ENCODE measurements around the gene CAMKK2.
A peak's percentile ranks its signal among the peaks of the same experiment; 100 is the strongest.
"Not testable (repeated sequence)": the region's sequence is repeated elsewhere in the genome, so short reads cannot be mapped to it uniquely, and the experiment has no call there.

Gene CAMKK2

GRCh38 chr12:121298411-121298810 lies 1.9 kb upstream of the CAMKK2 start:
- DNase-seq (ENCODE audit: low read depth in 2 of 2) = not testable (repeated sequence)

GRCh38 chr12:121297435-121297991 lies 1.0 kb upstream of the CAMKK2 start:
- DNase-seq (ENCODE audit: low read depth in 2 of 2) = peak; percentile 41 to 53

DNA sequence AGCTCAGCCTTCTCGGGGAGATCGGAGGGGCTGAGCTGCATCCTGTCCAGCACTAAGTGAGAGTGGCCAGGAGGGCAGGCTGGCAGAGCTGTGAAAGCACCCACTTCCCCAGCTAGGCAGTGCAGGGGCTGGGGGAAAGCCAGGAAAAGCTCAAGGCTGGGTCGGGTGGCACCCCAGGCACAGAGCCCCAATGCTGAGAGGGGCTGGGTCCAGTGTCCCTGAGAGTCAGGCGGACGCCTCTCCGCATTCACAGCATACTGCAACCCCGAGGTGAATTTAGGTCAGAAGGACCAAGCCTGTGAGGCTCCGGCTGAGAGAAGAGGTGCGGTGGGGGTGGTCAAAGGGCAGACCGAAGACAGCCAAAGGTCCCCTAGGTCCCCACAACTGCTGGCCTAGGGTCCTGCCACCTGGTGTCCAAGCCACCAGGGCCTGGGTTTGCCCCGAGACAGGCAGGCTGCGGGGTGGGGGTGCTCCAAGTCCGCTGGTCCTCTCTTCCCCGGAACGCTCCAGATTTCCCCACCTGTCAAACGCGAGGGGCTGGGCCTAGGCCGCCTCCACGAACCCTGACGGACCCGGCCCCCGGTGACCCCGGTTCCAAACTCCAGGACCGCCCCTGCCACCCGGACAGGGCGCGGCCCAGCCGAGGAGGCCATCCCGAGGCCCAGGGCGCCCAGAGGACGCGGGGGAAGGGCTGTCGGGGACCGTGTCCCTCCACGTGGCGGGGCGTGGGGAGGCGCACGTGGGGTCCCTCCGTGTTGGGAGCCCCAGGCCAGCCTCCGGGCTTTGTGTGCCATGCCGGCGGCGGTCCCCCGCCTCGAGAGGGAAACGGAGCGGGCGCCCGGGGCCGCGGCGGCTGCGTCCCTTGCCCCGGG lies 527 bp downstream of the CAMKK2 start:
- DNase-seq (ENCODE audit: low read depth in 2 of 2) = no peak

DNA sequence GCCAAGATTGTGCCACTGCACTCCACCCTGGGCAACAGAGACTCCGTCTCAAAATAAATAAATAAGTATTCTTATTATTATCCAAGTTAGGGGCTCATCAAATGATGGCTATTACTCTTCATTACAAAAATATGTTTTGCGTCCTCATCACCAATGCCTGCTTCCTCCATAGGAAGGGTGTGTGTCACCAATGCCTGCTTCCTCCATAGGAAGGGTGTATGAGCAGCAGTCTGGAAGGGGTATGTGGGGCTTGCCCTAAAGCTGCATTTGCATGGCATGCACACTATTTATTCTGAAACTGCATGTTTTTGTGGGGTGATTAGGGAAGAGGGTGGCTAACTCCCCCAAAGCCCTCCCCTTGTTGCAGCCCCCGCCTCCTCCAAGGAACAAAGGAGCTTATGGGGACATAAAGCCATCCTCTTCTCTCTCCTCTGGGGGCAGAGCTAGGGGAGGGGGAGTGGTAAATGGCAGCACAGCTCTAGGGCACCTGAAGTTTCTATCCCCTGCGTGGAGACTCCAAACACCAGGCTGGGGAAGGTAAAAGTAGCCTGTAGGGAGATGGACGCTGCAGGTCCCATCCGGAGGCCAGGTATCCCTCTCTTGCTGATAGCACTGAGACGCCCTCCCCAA lies 1.3 kb downstream of the CAMKK2 start:
- no peak for DNase-seq (ENCODE audit: low read depth in 2 of 2)

DNA sequence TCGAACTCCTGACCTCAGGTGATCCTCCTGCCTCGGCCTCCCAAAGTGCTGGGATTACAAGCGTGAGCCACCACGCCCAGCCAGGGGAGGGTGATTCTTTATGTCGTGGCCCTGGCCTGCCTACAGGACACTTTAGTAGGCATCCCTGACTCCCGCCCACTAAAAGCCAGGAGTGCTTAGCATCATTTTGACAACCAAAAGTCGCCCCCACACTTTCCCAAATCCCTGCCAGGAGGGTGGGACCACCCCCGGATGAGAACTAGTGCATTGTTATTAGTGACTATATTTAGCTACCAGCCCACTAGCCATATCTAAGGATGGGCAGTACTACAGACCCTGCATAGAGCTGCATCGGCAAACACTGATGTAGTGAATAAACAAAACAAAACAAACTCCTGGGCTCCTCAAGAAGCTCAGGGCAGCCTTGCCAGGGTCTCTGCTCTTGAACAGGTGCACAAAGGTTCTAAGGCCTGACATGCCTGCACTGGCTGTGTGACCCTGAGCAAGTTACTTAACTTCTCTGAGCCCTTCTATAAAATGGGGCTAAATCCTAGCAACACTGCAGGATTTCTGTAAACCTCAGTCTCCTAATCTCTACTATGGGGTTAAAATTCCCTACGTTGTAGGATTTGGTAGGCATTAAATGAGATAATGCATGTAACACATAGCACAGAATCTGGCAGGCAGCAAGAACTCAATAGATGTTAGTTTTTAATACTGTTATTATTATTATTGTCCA lies 2.2 kb downstream of the CAMKK2 start:
- no peak for DNase-seq (ENCODE audit: low read depth in 2 of 2)

GRCh38 chr12:121293603-121294002 lies 2.9 kb downstream of the CAMKK2 start:
- no peak for DNase-seq (ENCODE audit: low read depth in 2 of 2)

- no peak for DNase-seq (ENCODE audit: low read depth in 2 of 2)
Observed at GRCh38 chr12:121290410-121290809, 6.1 kb downstream of the CAMKK2 start.

- no peak for DNase-seq (ENCODE audit: low read depth in 2 of 2)
Observed at GRCh38 chr12:121289962-121290361, 6.5 kb downstream of the CAMKK2 start.

GRCh38 chr12:121288986-121289385 lies 7.5 kb downstream of the CAMKK2 start:
- DNase-seq (ENCODE audit: low read depth in 2 of 2) = no peak

GRCh38 chr12:121288158-121288845 lies 8.2 kb downstream of the CAMKK2 start:
- no peak for DNase-seq (ENCODE audit: low read depth in 2 of 2)

- DNase-seq (ENCODE audit: low read depth in 2 of 2) = no peak
Observed at GRCh38 chr12:121287267-121287954, 9.1 kb downstream of the CAMKK2 start.

DNA sequence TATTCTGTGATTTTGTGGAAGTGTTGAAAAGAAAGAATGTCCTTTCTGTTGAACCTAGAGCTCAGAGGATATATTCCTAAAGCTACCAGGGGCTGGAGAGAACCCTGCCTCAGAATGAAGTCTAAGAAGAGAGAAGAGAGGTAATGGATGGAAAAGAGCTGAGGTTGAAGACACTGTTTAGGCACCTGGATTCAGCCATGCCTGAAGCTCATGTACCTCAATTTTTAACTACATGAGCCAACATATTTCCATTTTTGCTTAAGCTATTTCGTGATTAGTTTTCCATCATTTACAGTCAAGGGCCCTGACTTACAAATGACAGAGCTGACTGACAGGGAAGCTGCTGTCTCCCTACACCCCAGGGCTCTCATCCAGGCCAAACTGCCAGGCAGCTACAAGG lies 10.7 kb downstream of the CAMKK2 start:
- no peak for DNase-seq (ENCODE audit: low read depth in 2 of 2)

- no peak for DNase-seq (ENCODE audit: low read depth in 2 of 2)
Observed at GRCh38 chr12:121284551-121285390, 11.7 kb downstream of the CAMKK2 start.

GRCh38 chr12:121283841-121284240 lies 12.7 kb downstream of the CAMKK2 start:
- no peak for DNase-seq (ENCODE audit: low read depth in 2 of 2)

DNA sequence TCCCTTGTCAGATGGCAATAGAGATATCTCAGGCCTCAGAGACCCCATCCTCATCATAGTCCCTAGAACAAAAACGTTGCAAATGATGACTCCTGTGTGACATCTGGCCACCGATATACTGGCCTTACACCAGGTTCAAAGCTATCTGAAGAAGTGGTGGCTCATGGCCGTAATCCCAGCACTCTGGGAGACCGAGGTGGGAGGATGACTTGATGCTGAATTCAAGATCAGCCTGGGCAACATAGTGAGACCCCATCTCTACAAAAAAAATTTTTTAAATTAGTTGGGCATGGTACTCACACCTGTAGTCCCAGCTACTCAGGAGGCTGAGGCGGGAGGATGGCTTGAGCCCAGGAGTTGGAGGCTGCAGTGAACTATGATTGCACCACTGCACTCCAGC lies 13.1 kb downstream of the CAMKK2 start:
- no peak for DNase-seq (ENCODE audit: low read depth in 2 of 2)

DNA sequence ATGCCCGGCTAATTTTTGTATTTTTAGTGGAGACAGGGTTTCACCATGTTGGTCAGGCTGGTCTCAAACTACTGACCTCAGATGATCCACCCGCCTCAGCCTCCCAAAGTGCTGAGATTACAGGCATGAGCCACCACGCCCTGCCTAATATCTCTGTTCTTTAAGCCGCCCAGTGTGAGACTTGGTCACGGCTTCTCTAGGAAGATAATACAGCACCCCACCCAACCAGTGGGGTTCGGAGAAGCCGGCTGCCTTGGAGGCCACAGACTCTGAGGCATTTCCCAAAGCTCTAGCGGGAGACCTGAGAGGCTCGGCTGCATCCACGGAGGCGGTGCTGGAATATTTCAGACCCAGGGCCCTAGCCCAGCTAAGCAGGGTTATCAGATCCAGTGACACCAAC lies 13.6 kb downstream of the CAMKK2 start:
- not testable (repeated sequence) for DNase-seq (ENCODE audit: low read depth in 2 of 2)

- no peak for DNase-seq (ENCODE audit: low read depth in 2 of 2)
Observed at GRCh38 chr12:121282072-121282742, 14.3 kb downstream of the CAMKK2 start.

DNA sequence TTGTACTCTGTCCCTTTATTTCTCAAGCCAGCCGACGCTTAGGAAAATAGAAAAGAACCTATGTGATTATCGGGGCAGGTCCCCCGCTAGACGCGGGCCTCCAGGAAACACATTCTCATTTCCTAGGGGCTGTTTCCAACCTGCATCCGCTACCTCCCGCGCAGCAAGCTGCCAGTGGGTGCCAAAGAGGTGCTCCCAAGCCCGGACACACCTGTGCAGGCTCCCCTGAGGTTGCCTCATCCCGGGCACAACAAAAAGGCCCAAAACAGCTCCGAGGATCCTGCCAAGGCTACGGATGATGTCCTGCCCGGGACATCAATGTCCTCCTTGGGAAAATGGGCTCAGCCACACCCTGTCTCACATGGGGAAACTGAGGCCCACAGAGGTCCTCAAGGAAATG lies 15.4 kb downstream of the CAMKK2 start:
- not testable (repeated sequence) for DNase-seq (ENCODE audit: low read depth in 2 of 2)

DNA sequence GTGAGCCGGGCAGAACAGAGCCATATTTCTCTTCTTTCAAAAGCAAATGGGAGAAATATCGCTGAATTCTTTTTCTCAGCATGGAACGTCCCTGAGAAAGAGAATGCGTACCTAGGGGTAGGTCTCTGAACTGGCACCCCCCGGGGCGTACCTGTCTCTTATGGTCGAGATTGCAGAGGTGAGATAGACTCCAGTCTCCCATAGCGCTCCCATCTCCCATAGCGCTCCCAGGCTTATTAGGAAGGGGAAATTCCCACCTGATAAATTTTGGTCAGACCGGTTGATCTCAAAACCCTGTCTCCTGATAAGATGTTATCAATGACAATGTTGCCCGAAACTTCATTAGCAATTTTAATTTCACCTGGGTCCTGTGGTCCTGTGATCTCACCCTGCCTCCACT lies 16.0 kb downstream of the CAMKK2 start:
- DNase-seq (ENCODE audit: low read depth in 2 of 2) = not testable (repeated sequence)

- no peak for DNase-seq (ENCODE audit: low read depth in 2 of 2)
Observed at GRCh38 chr12:121279507-121279915, 17.0 kb downstream of the CAMKK2 start.
